ENCODE measurements around the gene TEX101.

TEX101 gene

DNA sequence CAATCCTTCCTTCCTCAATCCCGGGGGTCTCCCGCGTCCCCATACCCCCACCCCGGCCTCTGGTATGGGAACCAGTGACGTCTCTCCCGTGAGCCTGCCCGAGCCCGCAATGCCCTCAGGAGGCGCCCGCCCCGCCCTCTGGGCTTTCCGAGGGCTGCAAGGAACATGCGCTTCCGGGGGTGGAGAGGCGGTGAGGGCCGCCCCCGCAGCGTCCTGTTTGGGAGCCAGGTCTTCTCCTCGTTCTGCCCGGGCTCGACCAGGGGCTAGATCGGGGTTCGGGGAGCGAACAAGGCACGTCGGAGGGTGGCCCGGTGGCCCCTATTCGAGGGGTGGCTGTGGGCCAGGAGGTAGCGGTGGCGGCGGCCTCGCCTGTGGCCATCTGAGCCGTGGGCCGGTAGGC is 6.6 kb upstream of the TEX101 start:
- TF ChIP-seq, protein P1, sequence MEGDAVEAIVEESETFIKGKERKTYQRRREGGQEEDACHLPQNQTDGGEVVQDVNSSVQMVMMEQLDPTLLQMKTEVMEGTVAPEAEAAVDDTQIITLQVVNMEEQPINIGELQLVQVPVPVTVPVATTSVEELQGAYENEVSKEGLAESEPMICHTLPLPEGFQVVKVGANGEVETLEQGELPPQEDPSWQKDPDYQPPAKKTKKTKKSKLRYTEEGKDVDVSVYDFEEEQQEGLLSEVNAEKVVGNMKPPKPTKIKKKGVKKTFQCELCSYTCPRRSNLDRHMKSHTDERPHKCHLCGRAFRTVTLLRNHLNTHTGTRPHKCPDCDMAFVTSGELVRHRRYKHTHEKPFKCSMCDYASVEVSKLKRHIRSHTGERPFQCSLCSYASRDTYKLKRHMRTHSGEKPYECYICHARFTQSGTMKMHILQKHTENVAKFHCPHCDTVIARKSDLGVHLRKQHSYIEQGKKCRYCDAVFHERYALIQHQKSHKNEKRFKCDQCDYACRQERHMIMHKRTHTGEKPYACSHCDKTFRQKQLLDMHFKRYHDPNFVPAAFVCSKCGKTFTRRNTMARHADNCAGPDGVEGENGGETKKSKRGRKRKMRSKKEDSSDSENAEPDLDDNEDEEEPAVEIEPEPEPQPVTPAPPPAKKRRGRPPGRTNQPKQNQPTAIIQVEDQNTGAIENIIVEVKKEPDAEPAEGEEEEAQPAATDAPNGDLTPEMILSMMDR (IDR thresholded peaks at IDR 0.05; ENCODE audit: insufficient read depth, low read depth, low read length, missing control alignments) = no peak
- H3K4me3 ChIP-seq (ENCODE audit: low read depth, low read length) = no peak overlapping the region
- no peak for DNase-seq (ENCODE audit: low read depth)

GRCh38 chr19:43409415-43409814 is 5.3 kb upstream of the TEX101 start:
- TF ChIP-seq, protein P1 (IDR thresholded peaks at IDR 0.05; ENCODE audit: insufficient read depth, low read depth, low read length, missing control alignments) = no peak
- no peak for DNase-seq (ENCODE audit: low read depth)
- no peak overlapping the region for H3K4me3 ChIP-seq (ENCODE audit: low read depth, low read length)

DNA sequence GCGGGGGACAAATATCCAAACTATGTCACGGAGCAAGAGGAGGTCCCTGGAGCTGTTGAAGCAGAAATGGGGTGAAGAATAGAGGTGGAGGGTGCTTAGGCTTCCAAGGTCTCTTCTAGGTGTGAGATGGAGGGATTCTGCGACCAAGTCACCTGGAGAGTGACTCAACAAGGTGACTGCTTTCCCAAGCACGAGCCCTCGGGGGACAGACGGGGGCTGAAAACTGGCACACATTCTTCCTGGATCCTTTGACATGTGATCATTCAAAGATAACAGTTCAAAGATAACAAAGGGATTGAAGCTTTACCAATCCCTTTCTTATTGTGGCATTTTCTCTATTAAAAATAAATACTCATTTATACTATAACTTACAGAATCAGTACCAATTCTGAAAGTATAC is 2.2 kb upstream of the TEX101 start:
- no peak for DNase-seq (ENCODE audit: low read depth)
- no peak overlapping the region for H3K4me3 ChIP-seq (ENCODE audit: low read depth, low read length)
- TF ChIP-seq, protein P1 (IDR thresholded peaks at IDR 0.05; ENCODE audit: insufficient read depth, low read depth, low read length, missing control alignments) = no peak

DNA sequence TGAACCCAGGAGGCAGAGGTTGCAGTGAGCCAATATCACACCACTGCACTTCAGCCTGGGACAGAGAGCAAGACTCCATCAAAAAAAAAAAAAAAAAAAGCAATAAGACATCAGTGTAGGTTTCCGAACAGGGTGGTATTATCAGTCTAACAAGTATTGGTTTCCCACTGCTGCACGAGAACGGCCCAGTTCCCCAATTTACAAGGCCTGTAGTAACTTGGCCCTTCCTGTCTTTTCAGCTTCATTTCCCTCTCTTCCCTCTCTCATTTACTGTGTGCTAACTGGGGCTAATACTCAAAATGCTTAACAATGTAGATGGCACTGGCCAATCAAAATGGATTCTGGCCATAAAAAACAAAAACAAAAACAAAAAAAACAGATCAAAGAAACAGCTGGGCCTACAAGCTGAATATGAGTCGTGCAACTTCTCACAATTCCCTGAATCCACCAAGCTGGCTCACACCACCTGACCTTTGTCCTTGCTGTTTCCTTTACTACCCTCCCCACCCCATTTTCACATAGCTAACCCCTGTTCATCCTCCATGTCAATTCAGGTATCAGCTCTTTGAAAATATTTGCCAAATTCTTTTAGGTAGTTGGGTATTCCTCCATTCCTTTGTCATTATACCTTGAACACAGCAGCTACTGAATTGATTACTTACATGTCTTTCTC is 2.4 kb downstream of the TEX101 start:
- TF ChIP-seq, protein P1 (IDR thresholded peaks at IDR 0.05; ENCODE audit: insufficient read depth, low read depth, low read length, missing control alignments) = no peak
- H3K4me3 ChIP-seq (ENCODE audit: low read depth, low read length) = no peak overlapping the region
- peak; percentile 9 for DNase-seq (ENCODE audit: low read depth)

DNA sequence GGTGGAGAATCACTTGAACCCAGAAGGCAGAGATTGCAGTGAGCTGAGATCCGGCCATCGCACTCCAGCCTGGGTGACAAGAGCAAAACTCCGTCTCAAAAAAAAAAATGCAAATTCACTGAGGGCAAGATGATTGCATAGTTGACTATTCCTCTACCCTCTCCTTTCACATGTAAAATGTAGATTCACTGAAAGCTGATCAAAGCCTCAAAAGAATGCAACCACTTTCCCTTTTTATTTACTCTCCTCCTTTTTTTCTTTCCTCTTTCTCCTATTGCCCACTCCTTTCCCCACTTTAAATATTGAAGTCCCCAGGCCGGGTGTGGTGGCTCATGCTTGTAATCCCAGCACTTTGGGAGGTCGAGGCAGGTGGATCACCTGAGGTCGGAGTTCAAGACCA is 6.3 kb downstream of the TEX101 start:
- no peak for DNase-seq (ENCODE audit: low read depth)
- TF ChIP-seq, protein P1 (IDR thresholded peaks at IDR 0.05; ENCODE audit: insufficient read depth, low read depth, low read length, missing control alignments) = no peak
- no peak overlapping the region for H3K4me3 ChIP-seq (ENCODE audit: low read depth, low read length)

- H3K4me3 ChIP-seq (ENCODE audit: low read depth, low read length) = no peak overlapping the region
- no peak for DNase-seq (ENCODE audit: low read depth)
- TF ChIP-seq, protein P1 (IDR thresholded peaks at IDR 0.05; ENCODE audit: insufficient read depth, low read depth, low read length, missing control alignments) = no peak
Measured at GRCh38 chr19:43422000-43422688, 7.5 kb downstream of the TEX101 start.
